HG03108 (cell line): ENCODE results near the gene CLDN7.
A peak's percentile ranks its signal among the peaks of the same experiment; 100 is the strongest.

Source experiments
- ATAC-seq: cut with Tn5 transposase; IDR thresholded peaks from one replicate; pipeline ENCODE4 v1.9.1; 2021; ENCODE audit warnings: moderate library complexity; ENCODE audit not compliant: unreplicated experiment

CLDN7 gene

DNA sequence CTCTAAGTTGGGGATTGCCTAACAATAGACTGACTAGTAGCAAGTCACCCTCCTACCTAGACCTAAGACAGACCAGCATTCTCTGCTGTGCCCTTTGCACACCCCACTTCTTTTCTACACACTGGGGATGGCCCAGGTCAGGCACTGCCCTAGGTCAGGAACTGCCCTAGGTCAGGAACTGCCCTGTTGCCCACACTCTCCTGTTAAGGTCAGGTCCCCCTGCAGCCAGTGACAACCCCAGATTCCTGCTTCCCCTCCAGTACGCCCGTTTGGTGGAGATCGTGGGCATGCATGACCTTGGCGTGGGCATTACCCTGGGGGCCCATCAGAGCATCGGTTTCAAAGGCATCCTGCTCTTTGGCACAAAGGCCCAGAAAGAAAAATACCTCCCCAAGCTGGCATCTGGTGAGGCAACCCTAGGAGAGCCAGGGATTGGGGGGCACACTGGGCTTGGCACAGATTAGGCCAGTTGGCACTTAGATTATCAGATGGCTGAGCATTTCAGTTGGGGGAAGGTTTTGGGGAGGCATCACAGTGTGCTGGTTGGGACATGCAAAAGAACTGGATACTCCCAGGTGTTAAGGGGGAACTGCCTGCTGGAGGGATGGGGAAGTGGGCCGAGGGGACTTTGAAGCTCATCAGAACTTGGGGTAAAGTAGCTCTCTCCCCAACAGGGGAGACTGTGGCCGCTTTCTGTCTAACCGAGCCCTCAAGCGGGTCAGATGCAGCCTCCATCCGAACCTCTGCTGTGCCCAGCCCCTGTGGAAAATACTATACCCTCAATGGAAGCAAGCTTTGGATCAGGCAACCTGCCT lies 40.8 kb downstream of the CLDN7 start:
- no peak for ATAC-seq

DNA sequence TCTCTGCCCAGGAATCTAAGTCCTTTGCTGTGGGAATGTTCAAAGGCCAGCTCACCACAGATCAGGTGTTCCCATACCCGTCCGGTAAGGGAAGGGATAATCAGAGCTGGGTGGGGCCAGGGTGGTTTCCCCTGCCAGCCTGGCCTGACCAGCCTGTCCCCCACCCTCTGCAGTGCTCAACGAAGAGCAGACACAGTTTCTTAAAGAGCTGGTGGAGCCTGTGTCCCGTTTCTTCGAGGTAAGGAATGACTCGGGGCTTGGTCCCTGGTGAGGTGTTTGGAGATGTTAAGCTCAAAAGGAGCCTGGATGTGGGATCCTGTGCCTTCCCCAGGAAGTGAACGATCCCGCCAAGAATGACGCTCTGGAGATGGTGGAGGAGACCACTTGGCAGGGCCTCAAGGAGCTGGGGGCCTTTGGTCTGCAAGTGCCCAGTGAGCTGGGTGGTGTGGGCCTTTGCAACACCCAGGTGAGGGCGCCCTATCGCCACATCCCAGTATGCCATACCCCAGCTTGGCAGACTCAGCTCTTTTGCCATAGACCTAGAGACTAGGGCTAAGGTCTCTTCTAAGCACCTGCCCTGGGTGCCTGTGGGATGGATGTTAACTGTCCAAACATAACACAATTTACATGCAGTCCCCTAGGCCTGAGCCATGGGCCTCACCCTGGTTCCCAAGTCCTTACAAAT lies 41.5 kb downstream of the CLDN7 start:
- ATAC-seq, result no peak

DNA sequence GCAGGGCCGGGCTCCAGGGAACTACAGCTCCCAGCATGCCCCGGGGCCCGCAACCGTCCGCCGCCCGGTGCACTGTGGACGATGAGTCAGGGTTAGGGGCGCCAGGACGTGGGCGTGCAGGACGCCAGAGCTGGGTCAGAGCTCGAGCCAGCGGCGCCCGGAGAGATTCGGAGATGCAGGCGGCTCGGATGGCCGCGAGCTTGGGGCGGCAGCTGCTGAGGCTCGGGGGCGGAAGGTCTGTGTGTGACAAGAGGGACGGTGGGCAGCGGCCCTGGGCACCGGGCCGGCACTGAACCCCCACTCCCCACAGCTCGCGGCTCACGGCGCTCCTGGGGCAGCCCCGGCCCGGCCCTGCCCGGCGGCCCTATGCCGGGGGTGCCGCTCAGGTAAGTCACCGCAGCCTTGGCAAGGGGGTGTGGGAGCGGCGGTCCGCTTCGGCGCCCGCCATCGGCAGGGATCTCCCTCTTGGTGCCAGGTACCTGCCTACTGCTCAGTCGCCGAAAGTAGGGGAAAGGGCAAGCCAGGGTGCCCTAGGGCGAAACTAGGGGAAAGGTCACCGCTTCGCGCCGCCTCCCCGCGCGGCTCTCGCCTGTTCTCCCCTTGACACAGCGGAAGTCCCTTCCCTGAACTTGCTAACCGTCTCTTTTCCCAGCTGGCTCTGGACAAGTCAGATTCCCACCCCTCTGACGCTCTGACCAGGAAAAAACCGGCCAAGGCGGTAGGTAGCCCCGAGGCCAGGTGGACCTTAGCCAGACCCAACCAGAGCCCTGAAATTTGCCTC lies 42.3 kb downstream of the CLDN7 start, which contains the start of the genes ACADVL and DLG4:
ACADVL (plus strand) TSS at position 127 of the 781 bp plus-strand sequence; CDS start at position 174, 47 bp downstream.
DLG4 (minus strand) TSS at position 25 of the 781 bp plus-strand sequence.
- peak; percentile 53 for ATAC-seq

DNA sequence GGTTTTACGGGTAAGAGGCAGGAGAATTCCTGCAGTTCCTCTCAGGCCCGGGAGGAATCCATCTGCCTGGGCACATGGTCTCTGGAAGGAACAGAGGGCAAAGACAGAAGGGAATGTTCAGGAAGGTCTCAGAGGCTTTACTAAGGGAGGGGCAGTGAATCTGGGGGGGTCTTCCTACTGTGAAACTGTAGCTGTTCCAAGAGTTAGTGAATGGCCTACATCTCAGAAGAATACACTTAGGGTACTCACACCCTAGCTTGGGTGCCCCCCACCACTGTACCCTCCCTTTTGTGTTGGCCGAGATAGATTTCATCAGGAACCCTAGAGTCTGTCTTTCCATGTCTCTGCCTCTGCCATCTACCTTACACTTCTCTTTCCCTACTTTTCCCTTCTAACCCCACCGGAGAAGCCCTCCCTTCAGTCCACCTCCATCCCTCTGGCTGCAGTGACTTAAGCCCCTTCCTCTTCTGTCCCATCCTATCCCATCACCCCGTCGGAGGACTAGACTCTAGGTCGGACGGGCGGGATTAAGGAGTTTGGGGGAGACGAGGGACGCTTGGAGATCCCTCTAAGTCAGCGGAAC lies 43.0 kb downstream of the CLDN7 start:
- ATAC-seq, result no peak

DNA sequence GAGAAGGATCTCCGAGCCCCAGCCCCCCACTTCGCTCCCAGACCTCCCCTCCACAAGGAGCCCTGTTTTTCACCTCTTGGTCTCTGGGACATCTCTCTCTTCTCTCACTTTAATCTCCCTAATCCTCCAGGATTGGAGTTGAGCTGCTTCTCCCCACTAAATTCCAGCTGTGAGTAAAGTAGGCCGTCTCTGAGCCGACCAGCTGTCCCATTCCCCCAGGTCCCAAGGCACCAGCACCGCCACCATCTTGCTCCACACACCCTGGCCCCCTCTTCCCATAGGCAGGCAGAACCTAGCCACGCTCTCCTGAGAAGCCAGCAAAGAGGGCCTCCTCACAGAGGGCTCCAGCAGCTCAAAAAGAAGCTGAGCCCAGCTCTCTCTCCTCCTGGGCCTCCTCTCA lies 43.5 kb downstream of the CLDN7 start:
- ATAC-seq, result no peak

DNA sequence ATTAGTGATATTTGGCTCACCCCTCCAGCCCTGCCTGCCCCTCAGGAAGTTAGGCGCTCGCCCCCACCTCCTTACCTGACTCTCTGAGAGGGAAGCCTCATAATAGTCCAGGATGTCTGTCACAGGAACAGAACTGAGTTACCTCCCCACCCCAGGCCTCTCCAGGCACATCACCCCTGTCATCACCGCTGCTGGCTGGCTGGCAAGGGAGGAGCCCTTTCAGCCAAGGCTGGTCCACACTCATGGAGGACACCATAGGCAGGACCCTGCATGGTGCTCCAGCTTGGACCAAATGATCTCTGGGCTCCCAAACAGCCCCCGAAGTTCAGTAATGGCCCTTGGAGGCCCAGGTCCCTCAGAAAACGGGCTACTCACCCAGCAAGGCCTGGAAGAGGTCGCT lies 44.1 kb downstream of the CLDN7 start:
- no peak for ATAC-seq

DNA sequence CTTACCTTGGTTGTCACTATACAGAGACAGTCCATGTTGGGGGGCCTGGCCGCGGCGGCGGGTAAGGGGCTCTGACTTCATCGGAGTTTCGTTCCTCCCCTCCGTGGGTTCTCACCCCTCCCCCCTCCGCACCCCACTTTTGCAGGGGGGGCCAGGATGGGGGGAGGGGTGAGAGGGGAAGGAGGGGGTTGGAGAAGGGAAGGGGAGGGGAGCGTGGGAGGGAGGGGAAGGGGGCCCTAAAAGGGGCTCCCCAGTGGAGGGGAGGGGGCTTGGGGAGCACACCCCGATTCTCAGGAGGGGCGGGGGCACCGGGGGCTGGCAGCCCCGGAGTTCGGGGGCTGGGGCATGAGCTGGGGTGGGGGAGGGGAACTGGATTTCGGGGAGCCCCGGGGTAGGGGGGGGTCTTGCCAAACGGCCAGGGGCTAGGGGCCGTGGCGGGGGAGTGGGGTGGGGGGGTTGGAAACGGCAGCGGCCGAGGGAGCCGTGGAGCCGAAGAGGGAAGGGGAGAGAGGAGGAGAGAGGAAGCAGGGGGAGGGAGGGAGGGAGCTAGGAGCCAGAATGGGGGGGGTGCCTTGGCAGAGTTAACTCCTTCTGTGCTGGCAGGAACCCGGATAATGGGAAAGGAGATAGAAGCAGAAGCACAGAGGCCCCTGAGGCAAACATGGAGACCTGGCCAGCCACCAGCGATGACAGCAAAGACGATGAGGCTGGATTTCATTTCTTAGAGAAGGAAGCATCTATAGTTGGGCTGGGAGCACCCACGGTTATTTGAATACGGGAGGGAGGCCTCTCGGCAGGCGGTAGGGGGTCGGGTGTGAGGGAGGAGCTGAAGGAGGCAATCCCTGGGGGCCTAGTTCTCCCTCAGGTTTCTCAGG lies 44.9 kb downstream of the CLDN7 start:
- no peak for ATAC-seq

DNA sequence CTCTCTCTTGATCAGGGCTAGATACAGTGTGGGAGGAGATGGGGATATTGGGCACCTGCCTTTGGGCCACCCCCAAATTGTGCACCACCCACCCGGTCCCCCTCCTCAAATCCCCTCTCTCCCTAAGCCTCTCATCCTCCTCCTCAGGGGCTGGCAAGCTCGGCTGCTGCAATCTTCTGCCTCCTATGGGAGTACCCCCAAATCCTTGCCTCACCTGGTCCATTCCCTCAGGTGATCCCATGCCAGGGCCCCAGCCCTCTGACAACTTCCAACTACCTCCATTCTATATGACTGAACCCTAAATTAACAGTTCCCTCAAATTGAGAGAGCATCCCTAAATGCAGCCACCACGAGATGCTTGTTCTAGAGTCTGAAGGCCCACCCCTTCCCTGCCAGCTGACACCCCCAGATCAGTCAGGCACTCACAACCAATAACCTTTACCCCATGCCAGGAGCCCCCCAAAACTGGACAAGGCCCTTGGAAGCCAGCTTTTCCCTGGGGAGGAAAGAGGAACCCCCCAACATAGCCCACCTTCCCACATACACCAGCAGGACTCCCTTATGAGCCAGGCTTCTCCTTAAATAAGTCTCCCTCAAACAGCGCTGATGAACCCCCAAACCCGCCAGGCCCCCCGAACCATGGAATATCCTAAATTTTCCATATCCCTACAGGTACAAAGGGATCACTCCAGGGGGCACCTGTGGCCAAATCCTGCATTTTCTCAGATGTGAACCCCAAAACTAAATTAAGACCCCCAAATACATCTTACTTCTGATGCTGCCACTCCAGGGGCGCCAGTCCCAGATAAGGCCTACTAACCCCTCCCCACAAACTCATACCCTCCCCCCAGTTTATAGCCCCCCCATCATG lies 45.8 kb downstream of the CLDN7 start:
- ATAC-seq, result no peak

DNA sequence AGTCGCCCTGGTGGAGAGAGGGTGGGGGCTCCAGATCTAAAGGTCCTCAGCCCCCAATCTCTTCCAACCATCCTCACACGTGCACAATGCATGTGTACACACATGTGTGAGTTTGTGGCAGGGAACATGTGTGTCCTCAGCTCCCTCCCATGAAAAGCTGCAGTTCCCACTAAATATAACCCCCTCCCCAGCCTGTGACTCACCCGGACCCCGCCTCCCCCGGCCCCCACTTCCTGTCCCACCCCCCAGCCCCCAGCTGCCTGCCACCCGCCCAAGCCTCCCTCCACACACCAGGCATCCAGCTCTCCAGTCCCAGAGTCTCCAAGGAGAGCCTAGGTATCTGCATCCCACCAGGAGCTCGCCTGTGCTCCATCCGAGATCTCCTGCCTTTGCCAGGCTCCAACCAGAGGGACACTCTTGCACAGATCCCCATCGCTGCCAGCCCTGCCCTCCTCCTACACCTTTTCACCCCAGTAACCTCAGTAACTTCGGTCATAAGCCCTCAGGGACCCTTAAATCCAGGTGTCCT lies 46.6 kb downstream of the CLDN7 start:
- ATAC-seq, result no peak

DNA sequence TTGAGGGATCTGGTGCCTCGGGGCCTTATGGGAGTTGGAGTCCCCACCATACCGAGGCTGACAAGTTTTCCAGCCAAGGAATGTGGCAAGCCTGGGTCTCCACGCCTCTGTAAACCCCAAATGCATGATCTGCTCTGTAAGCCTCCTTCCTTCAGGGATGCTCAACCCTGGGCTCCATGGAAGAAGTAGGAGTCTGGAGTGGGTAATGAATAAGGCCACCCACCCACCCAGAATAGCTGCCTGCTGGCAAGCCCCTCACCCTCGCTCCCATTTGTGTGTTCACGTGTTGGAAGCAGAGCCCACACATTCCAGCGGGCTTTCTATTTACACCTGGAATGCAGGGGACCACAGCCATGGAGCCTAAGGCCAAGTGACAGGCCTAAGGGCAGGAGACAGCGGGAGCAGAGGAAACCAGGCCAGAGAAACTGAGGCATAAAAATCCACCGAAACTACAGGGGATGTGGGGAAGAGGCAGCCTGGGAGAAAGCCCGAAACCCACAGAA lies 47.1 kb downstream of the CLDN7 start:
- no peak for ATAC-seq

DNA sequence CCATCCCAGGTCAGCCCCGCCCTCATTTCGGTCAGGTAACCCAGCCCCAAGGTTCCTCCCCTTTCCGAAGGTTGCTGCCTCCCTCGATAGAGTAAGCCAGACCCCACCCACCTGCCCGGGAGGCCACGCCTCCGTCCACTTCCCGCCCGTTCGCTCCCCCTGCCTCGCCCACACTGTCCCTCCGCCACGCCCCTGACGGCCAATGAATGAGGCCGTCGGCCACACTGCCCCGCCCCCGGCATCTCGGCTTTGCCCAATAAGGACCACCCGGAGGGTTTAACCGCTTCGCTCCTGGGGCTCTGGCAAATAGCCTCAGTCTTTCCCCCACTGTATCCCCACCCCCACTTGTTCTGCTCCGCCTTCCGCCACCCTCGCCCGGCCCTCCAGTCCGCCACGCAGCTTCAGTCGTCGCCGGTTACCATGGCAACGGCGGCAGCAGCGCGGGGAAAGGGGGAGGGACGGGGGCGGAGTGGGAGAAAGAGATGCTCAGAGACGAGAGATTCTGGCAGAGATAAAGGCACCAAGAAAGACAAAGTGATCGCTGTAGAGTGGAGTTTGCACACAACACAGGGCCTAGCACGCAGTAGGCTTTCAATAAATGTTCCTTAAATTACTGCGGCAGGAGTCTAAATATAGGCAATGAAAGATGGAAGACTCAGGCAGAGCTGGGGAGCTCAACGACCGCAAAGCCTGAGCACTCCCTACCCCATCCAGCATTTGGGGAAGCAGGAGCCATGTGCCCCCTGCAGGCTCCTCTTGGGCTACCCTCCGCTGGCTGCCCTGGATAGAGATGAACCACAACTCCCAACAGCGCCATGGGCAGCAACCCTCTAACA lies 47.8 kb downstream of the CLDN7 start:
- ATAC-seq, result peak; percentile 68

DNA sequence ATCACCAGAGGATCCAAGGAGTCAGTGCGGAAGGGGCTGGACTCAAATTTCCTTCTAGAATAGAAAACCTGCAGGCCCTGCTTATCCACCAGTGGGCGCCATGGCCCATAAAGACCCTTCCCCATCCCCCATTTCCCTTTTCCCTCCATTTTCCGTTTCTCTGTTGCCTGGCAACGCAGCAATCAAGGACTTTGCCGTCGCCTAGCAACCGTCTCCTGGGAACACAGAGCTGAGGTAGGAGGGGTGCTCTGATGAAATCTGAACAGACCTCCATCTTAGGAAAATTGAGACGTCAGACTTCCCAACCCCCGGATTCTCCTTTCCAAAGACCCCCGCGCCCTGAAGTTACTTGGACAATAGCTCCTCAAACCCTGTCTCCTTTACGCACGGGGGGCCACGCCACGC lies 48.4 kb downstream of the CLDN7 start:
- ATAC-seq, result peak; percentile 4

DNA sequence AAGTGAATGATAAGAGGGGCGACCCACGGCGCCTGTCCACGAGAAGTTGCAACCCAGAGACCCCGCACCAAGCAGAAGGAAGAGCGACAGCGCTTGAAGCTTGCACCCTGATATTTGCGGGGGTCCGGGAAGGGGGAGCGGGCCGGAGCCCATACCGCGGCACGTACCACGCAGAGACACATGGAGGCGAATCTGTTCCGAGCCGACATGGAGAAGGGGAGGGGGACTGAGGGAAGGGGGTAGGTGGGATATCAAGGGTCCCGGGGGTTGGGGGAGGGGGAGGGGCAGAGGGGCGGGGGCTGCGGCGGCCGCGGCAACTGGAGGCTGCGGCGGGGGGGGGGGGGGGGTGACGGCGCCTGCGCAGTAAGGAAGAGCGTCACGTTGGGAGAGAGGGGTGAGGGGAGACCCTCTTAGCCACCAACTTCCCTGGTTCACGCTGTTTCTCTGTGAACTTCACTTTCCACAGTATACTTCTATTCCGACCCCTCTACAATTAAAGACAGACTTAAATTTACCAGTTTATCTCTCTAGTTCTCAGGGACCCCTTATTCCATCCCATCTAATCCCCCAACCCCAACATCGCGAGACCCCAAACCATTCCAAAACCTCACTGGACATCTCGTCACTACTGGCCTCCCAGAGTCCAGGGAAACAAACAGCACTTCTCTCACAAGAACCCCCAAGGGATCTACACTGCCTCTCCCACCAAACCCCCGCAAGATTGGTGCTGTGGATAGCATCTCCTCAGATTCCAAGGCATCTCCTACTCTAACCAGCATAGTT lies 50.6 kb downstream of the CLDN7 start:
- ATAC-seq, result no peak
